ENCODE measurements around the gene IFNK. TPM values are rescaled to one million over a fixed set of nuclear protein-coding genes. Genes with fewer than 3 reads are reported as not detected.

Gene IFNK
- total and polyA plus RNA-seq, 4 donors, result not detected

- H3K27ac ChIP-seq (ENCODE audit: low read depth in 1 of 2, low read length in 2 of 2), result no peak overlapping the region
- no peaks in the 10 kb centered on the region for H3K27me3 ChIP-seq (ENCODE audit: control insufficient read depth in 4 of 4, insufficient read depth in 4 of 4, low read length in 3 of 4)
- H3K4me3 ChIP-seq (ENCODE audit: low read depth in 1 of 3, low read length in 3 of 3), result no peak overlapping the region
- no peaks in the 10 kb centered on the region for H3K9me3 ChIP-seq (ENCODE audit: control insufficient read depth in 4 of 4, low read length in 3 of 4)
- H3K9ac ChIP-seq (ENCODE audit: low read depth in 1 of 2, low read length in 2 of 2), result no peak overlapping the region
- WGBS, result 86% methylated on average over 3 of the region's 3 CpGs
- TF ChIP-seq FOXA1 (IDR thresholded peaks at IDR 0.05) (no peak), ZBTB33 (IDR thresholded peaks at IDR 0.05) (no peak), EGR1 (IDR thresholded peaks at IDR 0.05; ENCODE audit: low read depth in 2 of 2) (no peak)
- peaks cover 7 to 40% (median 26%) of the 10 kb centered on the region in 4 donors for H3K4me1 ChIP-seq (ENCODE audit: control insufficient read depth in 4 of 4, insufficient read depth in 4 of 4, low read length in 3 of 4)
- DNase-seq (ENCODE audit: low spot score), result no peak
- peaks cover 0 to 2% (median 0%) of the 10 kb centered on the region in 4 donors for H3K36me3 ChIP-seq (ENCODE audit: control insufficient read depth in 4 of 4, insufficient read depth in 3 of 4, low read depth in 1 of 4, low read length in 3 of 4)
These were observed 11.6 kb downstream of the IFNK start for GRCh38 chr9:27535701-27536118.

GRCh38 chr9:27536168-27536567, 12.1 kb downstream of the IFNK start:
- H3K27ac ChIP-seq (ENCODE audit: low read depth in 1 of 2, low read length in 2 of 2), result no peak overlapping the region
- 73% methylated on average over 3 of the region's 3 CpGs for WGBS
- no peaks in the 10 kb centered on the region for H3K9me3 ChIP-seq (ENCODE audit: control insufficient read depth in 4 of 4, low read length in 3 of 4)
- H3K4me1 ChIP-seq (ENCODE audit: control insufficient read depth in 4 of 4, insufficient read depth in 4 of 4, low read length in 3 of 4), result peaks cover 7 to 44% (median 27%) of the 10 kb centered on the region in 4 donors
- TF ChIP-seq REST (IDR thresholded peaks at IDR 0.05) (no peak), HNF4A (conservative IDR thresholded peaks at IDR 0.05) (no peak), MAX (IDR thresholded peaks at IDR 0.05) (no peak), FOXA1 (IDR thresholded peaks at IDR 0.05) (no peak), CTCF (IDR thresholded peaks at IDR 0.05; ENCODE audit: low read depth, low read length, missing input control) (no peak), GABPA (IDR thresholded peaks at IDR 0.05 in 1 of 2, conservative IDR thresholded peaks at IDR 0.05 in 1 of 2) (no peak), SP1 (IDR thresholded peaks at IDR 0.05) (no peak), RXRA (IDR thresholded peaks at IDR 0.05) (no peak), HNF4G (IDR thresholded peaks at IDR 0.05) (no peak), EGR1 (IDR thresholded peaks at IDR 0.05; ENCODE audit: low read depth in 2 of 2) (no peak), NR2F2 (IDR thresholded peaks at IDR 0.05) (no peak), TAF1 (conservative IDR thresholded peaks at IDR 0.05) (no peak), JUND (IDR thresholded peaks at IDR 0.05) (no peak), FOXA2 (IDR thresholded peaks at IDR 0.05) (no peak), ZBTB33 (IDR thresholded peaks at IDR 0.05) (no peak)
- no peak overlapping the region for H3K4me3 ChIP-seq (ENCODE audit: low read depth in 1 of 3, low read length in 3 of 3)
- DNase-seq (ENCODE audit: low spot score), result no peak
- no peaks in the 10 kb centered on the region for H3K27me3 ChIP-seq (ENCODE audit: control insufficient read depth in 4 of 4, insufficient read depth in 4 of 4, low read length in 3 of 4)
- H3K9ac ChIP-seq (ENCODE audit: low read depth in 1 of 2, low read length in 2 of 2), result no peak overlapping the region
- peaks cover 0 to 2% (median 0%) of the 10 kb centered on the region in 4 donors for H3K36me3 ChIP-seq (ENCODE audit: control insufficient read depth in 4 of 4, insufficient read depth in 3 of 4, low read depth in 1 of 4, low read length in 3 of 4)
